ENCODE results near the gene FSIP1.

Gene FSIP1

DNA sequence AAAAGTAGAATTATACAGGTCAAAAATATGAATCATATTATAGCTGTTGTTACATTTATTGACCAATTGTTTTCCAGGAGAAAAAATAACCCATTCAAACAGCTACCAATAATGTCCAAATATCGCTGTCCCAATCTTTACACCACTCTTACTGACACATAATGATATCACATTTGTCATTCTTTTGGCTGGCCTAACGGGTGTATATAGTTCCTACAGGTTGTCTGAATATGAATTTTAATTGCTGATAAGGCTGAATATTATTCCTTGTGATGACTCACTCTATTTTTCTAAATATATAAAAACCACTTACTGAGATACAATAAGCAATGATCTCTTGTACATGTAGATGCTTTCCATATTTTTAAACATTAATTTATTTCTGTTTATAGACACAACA, 76.4 kb downstream of the FSIP1 start:
- TF ChIP-seq, protein P1, sequence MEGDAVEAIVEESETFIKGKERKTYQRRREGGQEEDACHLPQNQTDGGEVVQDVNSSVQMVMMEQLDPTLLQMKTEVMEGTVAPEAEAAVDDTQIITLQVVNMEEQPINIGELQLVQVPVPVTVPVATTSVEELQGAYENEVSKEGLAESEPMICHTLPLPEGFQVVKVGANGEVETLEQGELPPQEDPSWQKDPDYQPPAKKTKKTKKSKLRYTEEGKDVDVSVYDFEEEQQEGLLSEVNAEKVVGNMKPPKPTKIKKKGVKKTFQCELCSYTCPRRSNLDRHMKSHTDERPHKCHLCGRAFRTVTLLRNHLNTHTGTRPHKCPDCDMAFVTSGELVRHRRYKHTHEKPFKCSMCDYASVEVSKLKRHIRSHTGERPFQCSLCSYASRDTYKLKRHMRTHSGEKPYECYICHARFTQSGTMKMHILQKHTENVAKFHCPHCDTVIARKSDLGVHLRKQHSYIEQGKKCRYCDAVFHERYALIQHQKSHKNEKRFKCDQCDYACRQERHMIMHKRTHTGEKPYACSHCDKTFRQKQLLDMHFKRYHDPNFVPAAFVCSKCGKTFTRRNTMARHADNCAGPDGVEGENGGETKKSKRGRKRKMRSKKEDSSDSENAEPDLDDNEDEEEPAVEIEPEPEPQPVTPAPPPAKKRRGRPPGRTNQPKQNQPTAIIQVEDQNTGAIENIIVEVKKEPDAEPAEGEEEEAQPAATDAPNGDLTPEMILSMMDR (IDR thresholded peaks at IDR 0.05; ENCODE audit: extremely low read depth, missing control alignments): no peak
- no peak for DNase-seq (ENCODE audit: low spot score)

GRCh38 chr15:39704689-39705088, 78.0 kb downstream of the FSIP1 start:
- TF ChIP-seq, protein P1 (IDR thresholded peaks at IDR 0.05; ENCODE audit: extremely low read depth, missing control alignments): no peak
- no peak for DNase-seq (ENCODE audit: low spot score)

- TF ChIP-seq, protein P1 (IDR thresholded peaks at IDR 0.05; ENCODE audit: extremely low read depth, missing control alignments): no peak
- DNase-seq (ENCODE audit: low spot score): no peak
Measured at GRCh38 chr15:39704235-39704634, 78.4 kb downstream of the FSIP1 start.

- TF ChIP-seq, protein P1 (IDR thresholded peaks at IDR 0.05; ENCODE audit: extremely low read depth, missing control alignments): no peak
- no peak for DNase-seq (ENCODE audit: low spot score)
Measured at GRCh38 chr15:39701988-39702387, 80.7 kb downstream of the FSIP1 start.

- DNase-seq (ENCODE audit: low spot score): no peak
- TF ChIP-seq, protein P1 (IDR thresholded peaks at IDR 0.05; ENCODE audit: extremely low read depth, missing control alignments): no peak
Measured at GRCh38 chr15:39700375-39700700, 82.3 kb downstream of the FSIP1 start.

- TF ChIP-seq, protein P1 (IDR thresholded peaks at IDR 0.05; ENCODE audit: extremely low read depth, missing control alignments): no peak
Measured at GRCh38 chr15:39699516-39700374, 82.9 kb downstream of the FSIP1 start.

GRCh38 chr15:39698444-39699390, 83.9 kb downstream of the FSIP1 start:
- TF ChIP-seq, protein P1 (IDR thresholded peaks at IDR 0.05; ENCODE audit: extremely low read depth, missing control alignments): no peak
- no peak for DNase-seq (ENCODE audit: low spot score)

More at GRCh38 chr15:39699516-39700374, 82.9 kb downstream of the FSIP1 start:
- no peak for DNase-seq (ENCODE audit: low spot score)
